Left forelimb (tissue), 1 donor: ENCODE data around the gene DNAAF5.

Source experiments
- DNase-seq: peaks from one replicate; pipeline ENCODE4 v3.0.0-alpha.2; 2018; ENCODE audit warnings: low spot score

The DNAAF5 gene

DNA sequence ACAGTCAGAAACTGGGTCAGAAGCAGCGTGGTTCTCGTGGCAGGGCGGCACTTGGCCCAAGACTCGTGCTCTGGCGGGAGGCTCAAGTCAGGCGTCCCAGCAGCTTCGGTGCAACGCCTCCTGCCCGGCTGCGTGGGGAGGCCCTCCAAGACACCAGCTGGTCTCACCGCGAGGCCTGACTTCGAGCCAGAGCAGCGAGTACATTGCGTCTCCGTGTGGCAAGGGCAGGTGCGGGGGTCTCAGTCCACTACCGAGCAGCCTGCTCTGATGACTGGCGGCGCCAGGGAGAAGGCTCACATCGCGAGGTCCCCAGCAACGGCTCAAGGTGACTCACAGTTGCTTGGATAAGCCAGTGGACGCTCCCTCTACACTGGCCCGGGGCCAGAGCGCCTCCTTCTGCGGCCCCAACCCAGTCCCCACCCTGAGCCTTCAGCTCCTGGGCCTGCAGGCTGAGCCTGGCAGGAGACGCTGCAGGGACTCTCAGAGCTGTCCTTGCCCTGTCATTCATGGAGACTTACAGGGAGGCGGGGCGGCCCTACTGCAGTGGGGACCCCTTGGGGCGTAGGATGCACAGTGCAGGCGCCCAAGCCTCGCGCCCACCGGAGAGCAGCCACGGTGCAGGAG, 42.5 kb downstream of the DNAAF5 start:
- DNase-seq: no peak

GRCh38 chr7:770336-770735, 43.8 kb downstream of the DNAAF5 start:
- DNase-seq: no peak

GRCh38 chr7:770741-771166, 44.3 kb downstream of the DNAAF5 start:
- no peak for DNase-seq

DNA sequence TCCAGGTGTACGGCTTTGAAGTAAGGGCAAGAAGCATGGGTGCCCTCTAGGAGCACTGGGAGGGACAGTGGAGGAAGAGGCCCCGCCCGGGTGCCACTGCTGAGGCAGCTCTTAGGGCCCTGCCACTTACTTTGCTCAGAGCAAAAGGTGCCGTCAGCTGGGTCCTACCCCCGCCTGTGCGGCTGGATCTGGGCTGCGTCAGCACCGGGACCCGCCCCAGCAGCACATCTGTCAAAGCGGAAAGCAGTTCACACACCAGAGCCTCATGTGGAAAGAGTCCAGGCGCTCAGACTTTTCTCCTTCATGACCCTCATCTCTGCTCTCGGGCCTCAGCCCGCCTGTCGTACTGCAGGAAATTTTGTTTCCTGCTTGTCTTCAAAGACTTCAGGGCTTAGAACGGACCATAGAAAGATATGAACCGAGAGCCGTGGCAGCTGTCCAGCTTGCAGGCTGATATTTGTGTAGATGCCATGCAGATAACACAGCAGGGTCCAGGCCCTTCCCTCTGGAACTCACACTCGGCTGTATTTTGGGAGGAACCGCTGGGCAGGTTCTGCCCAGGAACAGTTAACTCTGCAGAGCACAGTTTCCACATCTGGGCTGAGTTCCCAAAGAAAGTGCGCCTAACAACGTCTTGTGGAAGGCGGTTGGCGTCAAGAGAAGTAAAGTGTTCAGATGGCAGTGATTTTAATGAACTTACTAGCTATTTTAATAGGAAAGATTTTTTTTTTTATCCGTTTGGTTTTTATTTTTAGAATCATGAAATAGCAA, 44.9 kb downstream of the DNAAF5 start:
- peak; percentile 81 for DNase-seq

- no peak for DNase-seq
Observed at GRCh38 chr7:772005-772294, 45.5 kb downstream of the DNAAF5 start.

DNA sequence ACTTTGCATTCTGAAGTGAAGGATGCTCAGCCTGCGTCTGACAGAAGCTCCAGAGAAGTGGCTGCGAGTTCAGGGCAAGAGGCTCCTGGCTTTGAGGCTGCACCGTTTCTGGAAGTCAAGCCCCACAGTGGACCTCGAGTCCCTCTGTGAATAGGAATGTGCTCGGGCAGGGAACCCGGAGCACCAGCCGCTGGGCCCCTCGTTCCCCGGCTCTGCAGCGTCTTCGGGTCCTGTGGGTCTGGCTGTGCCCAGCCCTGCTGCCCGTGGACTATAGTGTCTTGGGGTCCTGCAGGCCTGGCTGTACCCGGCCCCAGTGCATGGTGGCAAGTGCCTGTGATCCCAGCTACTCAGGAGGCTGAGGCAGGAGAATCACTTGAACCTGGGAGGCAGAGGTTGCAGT, 45.9 kb downstream of the DNAAF5 start:
- DNase-seq: no peak

DNA sequence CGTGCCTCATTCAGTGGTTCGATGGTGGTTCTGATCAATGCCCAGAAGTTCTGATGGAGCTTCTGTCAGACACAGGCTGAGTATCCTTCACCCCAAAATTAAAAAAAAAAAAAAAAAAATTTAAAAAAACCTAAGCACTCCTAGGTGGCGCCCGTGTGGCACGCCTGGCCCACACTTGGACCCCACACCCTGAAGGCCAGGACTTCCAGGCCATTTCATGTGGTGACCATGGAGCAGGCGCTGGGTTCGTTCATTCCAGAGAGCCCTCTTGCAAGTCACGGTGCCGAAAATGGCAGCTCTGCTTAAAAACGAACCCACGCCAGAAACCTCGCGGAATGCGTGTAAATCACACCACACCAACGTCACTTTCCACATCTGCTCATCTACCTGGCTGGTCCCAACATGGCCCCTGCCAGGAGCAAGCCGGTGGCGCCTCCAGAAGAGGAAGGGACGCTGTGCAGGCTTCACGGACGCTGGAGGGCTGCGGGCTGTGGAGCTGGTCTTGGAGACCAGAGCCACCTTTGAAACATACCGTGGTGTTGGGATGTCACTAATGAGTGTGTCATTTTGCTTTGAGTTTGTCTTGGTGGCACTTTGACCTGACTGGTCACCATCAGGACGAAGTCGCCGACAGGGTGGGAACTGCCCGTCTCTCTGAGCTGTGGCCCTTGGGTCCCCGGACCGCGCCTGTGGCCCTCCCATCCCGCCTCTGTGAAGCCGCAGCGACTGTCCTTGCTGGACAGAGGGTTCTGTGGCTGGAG, 46.5 kb downstream of the DNAAF5 start:
- DNase-seq: no peak

- DNase-seq: no peak
Observed at GRCh38 chr7:773622-773915, 47.1 kb downstream of the DNAAF5 start.

DNA sequence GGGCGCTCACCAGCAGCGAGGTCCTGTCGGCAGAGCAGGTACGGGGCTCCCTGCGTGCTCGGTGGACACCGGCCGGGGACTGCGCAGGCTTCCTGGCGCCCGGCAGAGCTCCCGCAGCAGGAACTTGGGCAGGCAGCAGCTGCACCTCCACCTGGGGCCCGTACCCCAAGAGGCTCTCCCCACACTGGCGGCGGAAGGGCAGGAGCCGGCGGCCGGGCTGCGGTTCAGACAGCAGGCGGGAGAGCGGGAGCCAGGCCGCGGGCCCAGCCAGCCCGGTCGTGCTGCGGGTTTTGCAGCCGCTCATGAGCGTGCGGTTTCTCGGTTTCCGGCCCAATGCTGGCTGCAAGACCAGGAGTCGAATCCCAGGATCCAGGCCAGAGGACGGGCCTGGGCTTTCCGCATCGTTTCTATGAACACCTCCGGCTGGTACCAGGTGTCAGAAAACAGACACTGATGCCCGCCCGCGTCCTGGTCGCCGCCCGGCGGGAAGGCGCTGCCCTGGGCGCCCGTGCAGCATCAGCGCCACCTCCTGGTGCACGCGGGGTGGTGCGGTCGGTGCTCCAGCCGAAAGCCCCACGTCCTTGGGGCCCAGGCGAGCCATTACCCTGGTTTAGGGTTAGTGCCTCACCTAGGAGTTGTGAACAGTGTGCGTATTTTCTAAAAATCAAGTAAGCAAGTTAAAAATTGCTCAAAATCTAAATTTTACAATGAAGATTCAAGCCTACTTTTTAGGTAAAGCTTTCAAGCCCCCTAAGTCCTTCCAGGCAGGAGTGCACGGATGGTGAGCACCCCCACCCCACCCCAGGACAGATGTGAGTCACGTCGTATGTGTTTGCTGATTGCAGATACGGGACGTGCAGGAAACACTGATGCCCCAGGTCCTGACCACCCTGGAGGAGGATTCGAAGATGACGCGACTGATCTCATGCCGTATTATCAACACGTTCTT, 47.9 kb downstream of the DNAAF5 start:
- peak; percentile 83 for DNase-seq

DNA sequence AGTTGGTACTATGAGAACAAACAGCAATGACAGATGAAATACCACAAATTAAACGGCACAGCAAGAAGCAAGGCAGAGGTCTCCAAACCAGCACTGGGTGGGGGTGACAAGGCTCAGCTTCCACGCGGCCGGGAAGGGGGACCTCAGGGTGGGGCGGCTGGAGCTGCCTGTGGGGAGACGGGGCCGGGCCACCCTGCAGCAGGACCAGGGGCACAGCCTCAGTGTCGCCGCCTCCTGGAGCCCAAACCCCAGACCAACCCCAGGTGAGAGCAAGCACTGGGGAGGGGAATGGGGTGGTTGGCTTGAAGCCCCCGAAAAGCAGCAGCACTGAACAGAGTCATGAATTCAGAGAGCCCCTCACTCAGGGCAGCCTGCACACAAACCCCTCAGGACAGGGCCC, 49.9 kb downstream of the DNAAF5 start:
- DNase-seq: no peak

DNA sequence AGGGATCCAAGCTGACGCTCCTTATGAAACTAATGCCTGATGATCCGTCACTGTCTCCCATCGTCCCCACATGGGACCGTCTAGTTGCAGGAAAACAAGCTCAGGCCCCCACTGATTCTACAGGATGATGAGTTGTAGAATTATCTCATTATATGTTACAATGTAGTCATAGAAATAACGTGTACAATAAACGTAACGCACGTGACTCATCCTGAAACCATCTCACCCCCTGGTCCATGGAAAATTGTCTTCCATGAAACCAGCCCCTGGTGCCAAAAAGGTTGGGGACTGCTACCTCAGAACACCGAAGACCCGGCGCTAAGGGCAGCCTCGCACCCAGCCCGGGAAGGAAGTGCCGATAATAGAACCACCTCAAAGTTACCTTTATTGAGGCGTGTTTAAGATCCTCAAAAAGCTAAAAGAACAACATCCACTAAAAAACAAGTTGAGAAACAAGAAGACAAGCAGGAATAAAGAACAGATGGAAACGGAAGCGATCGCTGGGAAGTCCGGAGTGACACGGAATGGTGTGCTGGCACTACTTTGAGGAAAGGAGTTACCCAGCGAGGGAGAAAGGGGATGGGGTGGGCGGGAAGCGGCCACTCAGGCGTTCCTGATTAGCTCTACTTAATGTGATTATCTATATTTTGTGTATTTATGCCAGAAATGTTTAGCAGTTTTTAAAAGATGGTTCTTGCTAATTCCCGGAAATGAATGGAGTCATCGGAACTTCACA, 50.7 kb downstream of the DNAAF5 start:
- no peak for DNase-seq

DNA sequence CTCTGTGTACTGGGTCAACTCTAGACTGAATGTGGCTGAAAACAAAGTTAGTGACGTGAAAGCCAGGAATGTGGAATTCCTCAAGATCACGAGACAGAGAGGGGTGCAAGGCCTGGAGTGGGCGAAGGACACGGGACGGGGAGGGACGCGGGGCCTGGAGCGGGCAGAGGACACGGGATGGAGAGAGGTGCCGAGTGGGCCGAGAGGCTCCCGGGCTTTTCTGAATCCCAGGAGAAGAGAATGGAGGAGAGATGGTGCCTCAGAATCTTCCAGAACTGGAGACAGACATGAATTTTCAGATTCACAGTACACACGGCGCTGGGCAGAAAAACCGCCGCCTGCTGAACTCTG, 51.2 kb downstream of the DNAAF5 start:
- no peak for DNase-seq

GRCh38 chr7:778271-778967, 51.9 kb downstream of the DNAAF5 start:
- no peak for DNase-seq

- no peak for DNase-seq
Observed at GRCh38 chr7:778968-779451, 52.5 kb downstream of the DNAAF5 start.

GRCh38 chr7:779480-779879, 53.0 kb downstream of the DNAAF5 start:
- DNase-seq: no peak

GRCh38 chr7:780081-780480, 53.6 kb downstream of the DNAAF5 start:
- no peak for DNase-seq

DNA sequence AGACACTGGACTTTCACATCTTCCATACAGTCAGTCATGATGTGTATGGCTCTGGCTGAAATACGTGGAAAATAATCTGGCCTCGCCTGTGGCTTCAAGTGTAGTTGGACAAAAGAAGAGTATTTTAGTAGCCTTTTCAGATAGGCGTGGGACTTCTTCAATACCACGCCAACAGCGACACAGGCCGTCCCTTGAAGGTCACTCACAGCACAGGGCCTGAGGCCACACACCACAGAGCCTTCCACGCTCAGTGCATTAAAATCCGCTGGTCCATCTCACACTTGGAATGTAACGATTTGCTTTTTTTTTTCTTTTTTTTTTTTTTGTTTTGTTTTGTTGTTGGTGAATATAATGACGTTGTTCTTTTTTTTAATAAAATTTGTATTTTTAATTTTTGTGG, 54.0 kb downstream of the DNAAF5 start:
- no peak for DNase-seq

GRCh38 chr7:781186-781849, 54.8 kb downstream of the DNAAF5 start:
- no peak for DNase-seq

DNA sequence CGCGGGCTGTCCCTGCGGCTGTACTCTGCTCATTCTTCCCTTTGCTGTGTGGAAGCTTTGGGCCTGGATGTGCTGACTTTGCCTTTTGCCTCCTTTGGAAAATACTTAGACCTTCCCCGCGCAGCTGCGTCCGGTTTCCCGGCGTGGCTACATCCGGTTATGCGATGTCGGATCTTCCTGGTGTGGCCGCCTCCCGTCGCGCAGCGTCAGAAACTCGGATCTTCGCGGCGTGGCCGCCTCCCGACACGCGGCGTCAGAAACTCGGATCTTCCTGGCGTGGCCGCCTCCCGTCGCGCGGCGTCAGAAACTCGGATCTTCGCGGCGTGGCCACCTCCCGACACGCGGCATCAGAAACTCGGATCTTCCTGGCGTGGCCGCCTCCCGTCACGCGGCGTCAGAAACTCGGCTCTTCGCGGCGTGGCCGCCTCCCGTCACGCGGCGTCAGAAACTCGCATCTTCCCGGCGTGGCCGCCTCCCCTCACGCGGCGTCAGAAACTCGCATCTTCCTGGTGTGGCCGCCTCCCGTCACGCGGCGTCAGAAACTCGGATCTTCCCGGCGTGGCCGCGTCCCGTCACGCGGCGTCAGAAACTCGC, 55.5 kb downstream of the DNAAF5 start:
- DNase-seq: no peak
